ENCODE measurements around the gene LRRC7. TPM values are rescaled to one million over a fixed set of nuclear protein-coding genes. Genes with fewer than 3 reads are reported as not detected.

Gene LRRC7
- total RNA-seq, 4 donors from 2014 or later: 11.1 to 21.3 (median 14.1) TPM

DNA sequence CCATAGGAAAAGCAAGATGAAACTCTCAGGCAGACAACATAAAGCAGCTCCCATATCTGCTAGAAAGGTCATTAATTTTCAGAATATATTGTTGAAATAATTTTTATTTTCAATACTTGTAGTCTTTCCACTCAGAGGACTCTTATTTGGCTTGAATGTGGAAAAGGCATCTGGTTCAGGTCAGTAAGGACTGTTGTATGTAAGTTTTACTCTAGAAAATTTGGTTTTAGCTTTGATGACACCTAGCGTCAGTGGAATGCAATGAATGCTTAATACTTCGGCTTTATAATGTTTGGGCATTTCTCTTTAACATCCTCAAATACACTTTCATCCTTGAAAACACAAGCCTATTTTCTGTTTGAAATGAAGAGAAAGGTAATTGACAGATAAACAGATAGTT lies 574.4 kb downstream of the LRRC7 start:
- no peak for TF ChIP-seq EP300 (IDR thresholded peaks at IDR 0.05)
- no peak for TF ChIP-seq POLR2A (IDR thresholded peaks at IDR 0.05)
- TF ChIP-seq CTCF (IDR thresholded peaks at IDR 0.05): peak in 1 of 5 experiments; percentile 28
- WGBS, 2 donors: 34 to 45% methylated on average over 2 of the region's 2 CpGs
- no peaks in the 10 kb centered on the region for H3K9me3 ChIP-seq
- DNase-seq (ENCODE audit: low spot score in 2 of 2): no peak
- H3K27ac ChIP-seq: no peak overlapping the region
- peaks cover 0 to 31% (median 4%) of the 10 kb centered on the region in 4 donors for H3K4me1 ChIP-seq
- peaks cover 0 to 25% (median 0%) of the 10 kb centered on the region in 3 donors for H3K36me3 ChIP-seq
- H3K4me3 ChIP-seq: no peak overlapping the region
- no peaks in the 10 kb centered on the region for H3K27me3 ChIP-seq

GRCh38 chr1:70143048-70143659 lies 575.4 kb downstream of the LRRC7 start:
- H3K36me3 ChIP-seq: peaks cover 0 to 29% (median 0%) of the 10 kb centered on the region in 3 donors
- DNase-seq (ENCODE audit: low spot score in 2 of 2): no peak
- WGBS, 2 donors: 37 to 42% methylated on average over 4 of the region's 4 CpGs

DNA sequence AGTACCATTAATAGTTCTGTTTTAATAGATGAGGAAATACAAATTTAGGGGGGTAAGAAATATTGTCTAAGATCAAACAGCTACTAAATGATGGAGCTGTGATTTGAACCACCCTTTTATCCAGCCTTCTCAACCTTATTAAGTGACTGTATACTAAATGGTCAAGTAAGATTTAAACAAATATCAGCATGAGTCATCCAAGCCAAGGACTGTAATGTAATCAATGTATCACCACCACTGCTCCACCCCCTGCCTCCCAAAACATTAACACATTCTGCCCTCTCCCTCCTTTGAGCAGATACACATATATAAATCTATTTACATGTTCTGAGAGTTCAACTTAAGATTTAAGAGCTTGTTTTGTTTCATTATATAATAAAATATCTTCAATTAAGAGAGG lies 578.8 kb downstream of the LRRC7 start:
- no peak overlapping the region for H3K4me3 ChIP-seq
- no peak for DNase-seq (ENCODE audit: low spot score in 2 of 2)
- no peak for TF ChIP-seq EP300 (IDR thresholded peaks at IDR 0.05)
- TF ChIP-seq POLR2A (IDR thresholded peaks at IDR 0.05): no peak
- no peak for TF ChIP-seq CTCF (IDR thresholded peaks at IDR 0.05)
- peaks cover 0 to 14% (median 0%) of the 10 kb centered on the region in 4 donors for H3K4me1 ChIP-seq
- peaks cover 0 to 50% (median 0%) of the 10 kb centered on the region in 3 donors for H3K36me3 ChIP-seq
- H3K27me3 ChIP-seq: no peaks in the 10 kb centered on the region
- H3K9me3 ChIP-seq: no peaks in the 10 kb centered on the region
- no peak overlapping the region for H3K27ac ChIP-seq

More at GRCh38 chr1:70143048-70143659, 575.4 kb downstream of the LRRC7 start:
- Histone ChIP-seq H3K9me3 (no peaks in the 10 kb centered on the region), H3K27me3 (no peaks in the 10 kb centered on the region), H3K4me1 (peaks cover 0 to 31% (median 4%) of the 10 kb centered on the region in 4 donors), H3K27ac (no peak overlapping the region), H3K4me3 (no peak overlapping the region)
- no peak for TF ChIP-seq POLR2A (IDR thresholded peaks at IDR 0.05)
- TF ChIP-seq EP300 (IDR thresholded peaks at IDR 0.05): no peak
- no peak for TF ChIP-seq CTCF (IDR thresholded peaks at IDR 0.05)

GRCh38 chr1:70150444-70150843 lies 582.7 kb downstream of the LRRC7 start:
- Histone ChIP-seq H3K4me1 (no peaks in the 10 kb centered on the region), H3K4me3 (no peak overlapping the region), H3K9me3 (no peaks in the 10 kb centered on the region), H3K36me3 (peaks cover 0 to 55% (median 0%) of the 10 kb centered on the region in 3 donors), H3K27ac (no peak overlapping the region), H3K27me3 (no peaks in the 10 kb centered on the region)
- DNase-seq (ENCODE audit: low spot score in 2 of 2): no peak
- 87 to 92% methylated on average over 1 of the region's 1 CpG for WGBS, 2 donors
- TF ChIP-seq CTCF (IDR thresholded peaks at IDR 0.05) (no peak), POLR2A (IDR thresholded peaks at IDR 0.05) (no peak), EP300 (IDR thresholded peaks at IDR 0.05) (no peak)

DNA sequence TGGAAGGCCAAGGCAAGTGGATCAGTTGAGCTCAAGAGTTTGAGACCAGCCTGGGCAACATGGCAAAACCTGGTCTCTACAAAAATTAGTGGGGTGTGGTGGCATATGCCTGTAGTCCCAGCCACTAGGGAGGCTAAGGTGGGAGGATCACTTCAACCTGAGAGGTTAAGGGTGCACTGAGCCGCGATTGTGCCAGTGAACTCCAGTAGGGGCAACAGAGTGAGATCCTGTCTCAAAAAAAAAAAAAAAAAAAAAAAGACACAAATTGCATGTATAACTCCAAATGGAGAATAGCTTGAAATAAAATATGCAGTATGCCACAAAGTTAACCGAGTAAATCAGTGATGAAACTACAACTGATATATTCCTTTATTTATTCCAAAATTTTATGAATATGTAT lies 586.0 kb downstream of the LRRC7 start:
- 88 to 94% methylated on average over 3 of the region's 3 CpGs for WGBS, 2 donors
- TF ChIP-seq CTCF (IDR thresholded peaks at IDR 0.05): no peak
- no peak for TF ChIP-seq POLR2A (IDR thresholded peaks at IDR 0.05)
- TF ChIP-seq EP300 (IDR thresholded peaks at IDR 0.05): no peak
- Histone ChIP-seq H3K4me1 (no peaks in the 10 kb centered on the region), H3K9me3 (no peaks in the 10 kb centered on the region), H3K27me3 (no peaks in the 10 kb centered on the region), H3K4me3 (no peak overlapping the region), H3K36me3 (peaks cover 0 to 53% (median 0%) of the 10 kb centered on the region in 3 donors), H3K27ac (no peak overlapping the region)
- no peak for DNase-seq (ENCODE audit: low spot score in 2 of 2)
